H1 (cell line): ENCODE data around the gene MINAR2. TPM values are rescaled to one million over a fixed set of nuclear protein-coding genes. Genes with fewer than 3 reads are reported as not detected.

Source experiments
- CTCF ChIA-PET: fragments of 300-600 bp; sonication (Branson Sonifier 250); formaldehyde crosslinking; loops from one replicate; lab custom pipeline; 2021; ENCODE audit not compliant: partially characterized antibody; lab: Charles Lee
- POLR2A ChIA-PET: fragments of 300-600 bp; sonication (Branson Sonifier 250); formaldehyde crosslinking; loops from one replicate; lab custom pipeline; 2021; ENCODE audit warnings: inconsistent platforms; ENCODE audit not compliant: partially characterized antibody; lab: Charles Lee
- DNase-seq, 2 experiments: peaks; one replicate each; pipeline versions ENCODE4 v3.0.0 to v3.0.0-alpha.2; 2010 to 2022; ENCODE audit warnings: low spot score in 2 of 2, low read depth in 1 of 2, mixed read lengths in 1 of 2
- FAIRE-seq: peaks from 2 replicates; lab custom pipeline; 2011; peaks lifted over from hg19 to GRCh38; lab: Jason Lieb, UNC
- H2AFZ ChIP-seq: 2 replicates; pipeline ENCODE4 v1.8.1; 2012; ENCODE audit warnings: low read length, inconsistent platforms
- H2AK5ac ChIP-seq: 2 replicates; pipeline ENCODE4 v1.6.1; 2013; ENCODE audit warnings: low read depth, low read length
- H2BK120ac ChIP-seq: replicated peaks from 2 replicates; pipeline ENCODE3; 2013; ENCODE audit warnings: low read depth, low read length, inconsistent platforms
- H2BK12ac ChIP-seq: 2 replicates; pipeline ENCODE4 v1.6.1; 2013; ENCODE audit warnings: low read depth, low read length
- H2BK15ac ChIP-seq: 2 replicates; pipeline ENCODE4 v1.6.1; 2013; ENCODE audit warnings: low read length
- H2BK20ac ChIP-seq: 2 replicates; pipeline ENCODE4 v1.6.1; 2013; ENCODE audit warnings: low read length
- H2BK5ac ChIP-seq: 2 replicates; pipeline ENCODE4 v1.6.1; 2013; ENCODE audit warnings: low read depth, low read length
- H3K14ac ChIP-seq: 2 replicates; pipeline ENCODE4 v1.6.1; 2013; ENCODE audit warnings: inconsistent platforms; ENCODE audit not compliant: insufficient read length
- H3K18ac ChIP-seq: 2 replicates; pipeline ENCODE4 v1.6.1; 2013; ENCODE audit warnings: low read length; ENCODE audit errors: extremely low read depth
- H3K23ac ChIP-seq: 2 replicates; pipeline ENCODE4 v1.6.1; 2013; ENCODE audit warnings: inconsistent platforms; ENCODE audit not compliant: insufficient read length
- H3K23me2 ChIP-seq: 2 replicates; pipeline ENCODE4 v1.6.1; 2013; ENCODE audit warnings: low read depth, low read length
- H3K27ac ChIP-seq: 2 replicates; pipeline ENCODE4 v1.6.1; 2011; ENCODE audit warnings: low read depth, low read length, inconsistent platforms
- H3K27me3 ChIP-seq, 4 experiments: replicated peaks in 1 of 4; 1 replicate in 1 of 4; 2 replicates in 3 of 4; pipeline versions ENCODE4 v1.6.1 to v1.8.1; 2011 to 2013; ENCODE audit warnings: low read length in 3 of 4, mild to moderate bottlenecking in 3 of 4, inconsistent platforms in 2 of 4, mixed read lengths in 2 of 4, moderate library complexity in 1 of 4; ENCODE audit not compliant: control insufficient read depth in 3 of 4, insufficient read depth in 3 of 4; ENCODE audit errors: extremely low read depth in 1 of 4
- H3K36me3 ChIP-seq, 4 experiments: 2 replicates each; pipeline versions ENCODE4 v1.6.1 to v1.8.1; 2011 to 2013; ENCODE audit warnings: mild to moderate bottlenecking in 4 of 4, low read length in 3 of 4, moderate library complexity in 2 of 4, control low read depth in 1 of 4, inconsistent platforms in 1 of 4; ENCODE audit not compliant: insufficient read depth in 4 of 4, control insufficient read depth in 2 of 4
- H3K4ac ChIP-seq: replicated peaks from 2 replicates; pipeline ENCODE3; 2013; ENCODE audit warnings: low read length, low read depth, mixed read lengths, inconsistent platforms; ENCODE audit not compliant: insufficient read length
- H3K4me1 ChIP-seq, 4 experiments: replicated peaks in 1 of 4; 1 replicate in 1 of 4; 2 replicates in 3 of 4; pipeline versions ENCODE4 v1.6.1 to v1.8.1; 2011 to 2013; ENCODE audit warnings: low read length in 3 of 4, inconsistent platforms in 2 of 4, mixed read lengths in 1 of 4; ENCODE audit not compliant: insufficient read depth in 4 of 4, control insufficient read depth in 3 of 4
- H3K4me2 ChIP-seq, 2 experiments: 2 replicates each; pipeline versions ENCODE4 v1.6.1 to v1.8.1; 2011 to 2013; ENCODE audit warnings: low read depth in 2 of 2, low read length in 2 of 2, control low read depth in 1 of 2, inconsistent platforms in 1 of 2, mild to moderate bottlenecking in 1 of 2; ENCODE audit not compliant: insufficient read depth in 1 of 2
- H3K4me3 ChIP-seq, 4 experiments: fragments of 200-600, 300-600 bp in 1 of 4; sonication (generic), shearing (Covaris generic), sonication (Bioruptor Twin) in 1 of 4; 2 replicates each; pipeline versions ENCODE4 v1.5.1 to v1.8.1; 2011 to 2016; ENCODE audit warnings: low read length in 4 of 4, low read depth in 3 of 4, control low read depth in 2 of 4, inconsistent platforms in 2 of 4, mild to moderate bottlenecking in 2 of 4, mixed read lengths in 1 of 4, moderate library complexity in 1 of 4; ENCODE audit not compliant: insufficient read depth in 2 of 4; ENCODE audit errors: extremely low read depth in 1 of 4
- H3K56ac ChIP-seq: replicated peaks from 2 replicates; pipeline ENCODE3; 2013; ENCODE audit warnings: low read depth, mild to moderate bottlenecking, mixed read lengths, low read length, inconsistent platforms; ENCODE audit not compliant: insufficient read length
- H3K79me1 ChIP-seq: 2 replicates; pipeline ENCODE4 v1.6.1; 2013; ENCODE audit warnings: low read depth, low read length, control low read depth
- H3K79me2 ChIP-seq, 2 experiments: 2 replicates each; pipeline versions ENCODE4 v1.6.1 to v1.8.1; 2012 to 2013; ENCODE audit warnings: low read length in 2 of 2, mild to moderate bottlenecking in 2 of 2, inconsistent platforms in 1 of 2; ENCODE audit not compliant: insufficient read depth in 2 of 2, control insufficient read depth in 1 of 2
- H3K9ac ChIP-seq, 4 experiments: replicated peaks in 1 of 4; 1 replicate in 1 of 4; 2 replicates in 3 of 4; pipeline versions ENCODE4 v1.6.1 to v1.8.1; 2011 to 2013; ENCODE audit warnings: low read depth in 3 of 4, low read length in 3 of 4, control low read depth in 2 of 4, mild to moderate bottlenecking in 2 of 4, moderate library complexity in 2 of 4, inconsistent platforms in 1 of 4; ENCODE audit errors: extremely low read depth in 1 of 4
- H3K9me3 ChIP-seq, 2 experiments: 2 replicates each; pipeline versions ENCODE4 v1.6.1 to v1.8.1; 2012 to 2013; ENCODE audit warnings: mild to moderate bottlenecking in 2 of 2, moderate library complexity in 2 of 2, control low read depth in 1 of 2, inconsistent platforms in 1 of 2, low read depth in 1 of 2, low read length in 1 of 2, mixed read lengths in 1 of 2; ENCODE audit not compliant: insufficient read depth in 2 of 2
- H4K20me1 ChIP-seq, 2 experiments: replicated peaks in 1 of 2; 2 replicates each; pipeline versions ENCODE3 to v1.8.1; 2011 to 2013; ENCODE audit warnings: inconsistent platforms in 2 of 2, low read length in 2 of 2, mild to moderate bottlenecking in 1 of 2; ENCODE audit not compliant: insufficient read depth in 2 of 2, control insufficient read depth in 1 of 2
- H4K5ac ChIP-seq: 2 replicates; pipeline ENCODE4 v1.6.1; 2013; ENCODE audit warnings: low read length, low read depth, mixed read lengths, inconsistent platforms; ENCODE audit not compliant: insufficient read length
- H4K8ac ChIP-seq: 2 replicates; pipeline ENCODE4 v1.8.0; 2013; ENCODE audit warnings: mild to moderate bottlenecking, moderate library complexity, low read length, inconsistent platforms; ENCODE audit not compliant: insufficient read depth; ENCODE audit errors: extremely low read depth
- H4K91ac ChIP-seq: replicated peaks from 2 replicates; pipeline ENCODE3; 2013; ENCODE audit warnings: low read length, mixed read lengths, inconsistent platforms; ENCODE audit not compliant: insufficient read length
- BACH1 ChIP-seq: IDR thresholded peaks from 2 replicates; pipeline ENCODE4 v1.6.1; 2012; ENCODE audit warnings: low read length, improper control_type of control experiment
- KDM4A ChIP-seq: IDR thresholded peaks from one replicate; pipeline ENCODE4 v1.7.1; 2012; ENCODE audit warnings: low read depth, mild to moderate bottlenecking, moderate library complexity, low read length, inconsistent platforms; ENCODE audit not compliant: severe bottlenecking
- RAD21 ChIP-seq, 2 experiments: IDR thresholded peaks in 1 of 2; conservative IDR thresholded peaks in 1 of 2; 2 replicates each; pipeline ENCODE4 v1.6.1; 2011; ENCODE audit warnings: low read depth in 2 of 2, low read length in 2 of 2, improper control_type of control experiment in 1 of 2, inconsistent platforms in 1 of 2, mild to moderate bottlenecking in 1 of 2, moderate library complexity in 1 of 2
- YY1 ChIP-seq: IDR thresholded peaks from 2 replicates; pipeline ENCODE4 v1.6.1; 2011; ENCODE audit warnings: low read depth, mild to moderate bottlenecking, low read length
- WGBS, 2 experiments: shearing (Covaris generic) in 1 of 2; methylation state at CpG; one replicate each; pipeline versions ENCODE4 v1.1.6 to v1.1.7; 2013 to 2015; ENCODE audit warnings: low lambda C conversion rate in 2 of 2, mixed read lengths in 2 of 2, inconsistent platforms in 1 of 2, low coverage in 1 of 2, missing lambda C conversion rate in 1 of 2; ENCODE audit not compliant: insufficient replicate concordance in 2 of 2, insufficient coverage in 1 of 2, insufficient read length in 1 of 2; ENCODE audit errors: extremely low coverage in 1 of 2, missing lambda C conversion rate in 1 of 2; 5-methylcytosine and 5-hydroxymethylcytosine counted together
- polyA plus RNA-seq, 7 experiments: library from polyadenylated mRNA; depleted of rRNA in 3 of 7; stranded (reverse) in 5 of 7; unstranded in 2 of 7; fragments of >200 nt in 5 of 7; fragments of 200-250 nt in 2 of 7; gene quantifications; 1 replicate in 5 of 7; 2 replicates in 1 of 7; 4 replicates in 1 of 7; pipeline versions ENCODE4 v1.2.1 to v1.2.3, GENCODE V29; 2011 to 2013; ENCODE audit warnings: missing spikeins in 2 of 7, mixed read lengths in 2 of 7
- total RNA-seq: library from RNA; stranded (reverse); fragmentation: NEBNext Ultra II Directional; extraction: Animal tissue kit (Norgen Biotek cat#: 25700); gene quantifications from 2 replicates; pipeline ENCODE4 v1.2.1, GENCODE V29; 2021

The MINAR2 gene
- total and polyA plus RNA-seq, 2 of the 8 experiments (the other 6 are each of a cell fraction or from before 2014, with no cell fraction given), result 0.17 TPM; not detected in 1

DNA sequence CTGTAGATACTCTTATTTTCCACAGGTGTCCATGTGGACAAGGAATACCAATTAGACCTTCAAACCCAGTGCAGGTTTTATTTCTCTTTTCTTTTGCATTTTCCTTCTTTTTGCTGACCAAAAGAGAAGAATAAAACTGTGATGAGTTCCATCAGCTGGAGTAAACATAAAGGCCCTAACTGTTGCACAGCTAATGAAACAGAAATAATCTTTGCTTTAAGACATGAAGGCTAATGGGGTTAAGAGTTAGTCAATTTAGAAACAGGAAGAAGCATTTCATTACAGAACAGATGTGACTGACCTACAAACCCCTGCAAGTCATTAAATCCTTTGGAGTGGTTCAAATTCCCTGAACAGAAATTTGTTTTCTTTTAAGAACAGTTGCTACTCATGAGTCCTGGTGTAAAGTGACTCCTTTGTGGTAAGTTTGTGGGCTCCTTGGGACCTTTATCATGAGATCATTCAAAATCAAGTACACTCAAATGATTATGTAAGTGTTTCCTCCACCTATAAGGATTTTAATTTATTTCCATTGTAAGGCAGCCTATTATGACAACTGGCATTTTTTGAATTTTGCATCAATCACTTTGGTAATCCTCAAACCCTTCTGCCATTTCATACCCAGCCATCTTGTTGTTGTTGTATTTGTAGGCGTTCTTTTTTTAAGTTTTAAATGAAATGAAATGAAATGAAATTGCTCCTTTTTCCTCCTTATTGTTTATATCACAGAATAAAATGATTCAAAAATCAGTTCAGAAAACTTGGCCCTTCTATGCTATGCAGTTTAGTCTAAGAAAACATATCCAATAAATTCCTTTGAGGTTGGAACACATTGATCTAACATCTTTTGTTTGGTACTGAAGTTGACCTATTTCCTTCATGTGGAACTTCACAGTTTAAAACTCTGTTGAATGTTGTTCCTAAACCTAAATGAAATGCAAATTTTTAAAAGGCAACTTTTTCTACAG, 1.3 kb downstream of the MINAR2 start:
- Histone ChIP-seq H4K5ac (no peak overlapping the region), H3K79me2 (no peaks in the 10 kb centered on the region), H3K27me3 (no peaks in the 10 kb centered on the region), H3K36me3 (no peaks in the 10 kb centered on the region), H4K91ac (no peak overlapping the region), H3K14ac (no peak overlapping the region), H3K79me1 (no peaks in the 10 kb centered on the region), H3K4me3 (no peak overlapping the region), H3K9ac (no peak overlapping the region), H2BK5ac (no peak overlapping the region), H4K8ac (no peak overlapping the region), H3K9me3 (no peaks in the 10 kb centered on the region), H2BK120ac (no peak overlapping the region), H3K56ac (no peak overlapping the region), H2BK20ac (no peak overlapping the region), H3K27ac (no peak overlapping the region), H2AK5ac (no peak overlapping the region), H2BK12ac (no peak overlapping the region), H4K20me1 (no peaks in the 10 kb centered on the region), H3K4ac (no peak overlapping the region), H3K23ac (no peak overlapping the region), H3K18ac (no peak overlapping the region), H3K4me1 (no peaks in the 10 kb centered on the region), H3K23me2 (no peaks in the 10 kb centered on the region), H2BK15ac (no peak overlapping the region), H2AFZ (no peak overlapping the region), H3K4me2 (no peak overlapping the region)
- DNase-seq (no peak), FAIRE-seq (peak; percentile 28)
- CTCF ChIA-PET, result interaction anchor here (0.7 to 2.2 kb wide), 5 partner anchors 9 to 33 kb away, joined by 3 to 11 read pairs (median 3); no protein-coding TSS in a partner anchor
- POLR2A ChIA-PET, result no interaction called here
- TF ChIP-seq BACH1 (no peak), KDM4A (no peak), RAD21 (IDR thresholded peaks at IDR 0.05 in 1 of 2, conservative IDR thresholded peaks at IDR 0.05 in 1 of 2; ENCODE audit: low read depth in 2 of 2, low read length in 2 of 2) (no peak), YY1 (no peak)
- WGBS, 2 experiments, result 89% methylated on average over 1 of the region's 1 CpG; no CpG with 5 or more reads in 1 of the 2 experiments
